NT2/D1 (cell line): ENCODE measurements around the gene ADD2.

Source experiments
- YY1 ChIP-seq: IDR thresholded peaks from 2 replicates; pipeline ENCODE4 v1.6.1; 2011; ENCODE audit not compliant: insufficient read length, insufficient read depth
- ZNF274 ChIP-seq: IDR thresholded peaks from 2 replicates; pipeline ENCODE4 v1.6.1; 2011; ENCODE audit warnings: mild to moderate bottlenecking, low read depth, low read length

- TF ChIP-seq ZNF274 (no peak), YY1 (no peak)
Observed at GRCh38 chr2:70712916-70713315, 55.1 kb downstream of the ADD2 start.
